ENCODE measurements around the gene NEU2. TPM values are rescaled to one million over a fixed set of nuclear protein-coding genes. Genes with fewer than 3 reads are reported as not detected.
A peak's percentile ranks its signal among the peaks of the same experiment; 100 is the strongest.

The NEU2 gene
- total RNA-seq, 3 donors from 2014 or later, result not detected

DNA sequence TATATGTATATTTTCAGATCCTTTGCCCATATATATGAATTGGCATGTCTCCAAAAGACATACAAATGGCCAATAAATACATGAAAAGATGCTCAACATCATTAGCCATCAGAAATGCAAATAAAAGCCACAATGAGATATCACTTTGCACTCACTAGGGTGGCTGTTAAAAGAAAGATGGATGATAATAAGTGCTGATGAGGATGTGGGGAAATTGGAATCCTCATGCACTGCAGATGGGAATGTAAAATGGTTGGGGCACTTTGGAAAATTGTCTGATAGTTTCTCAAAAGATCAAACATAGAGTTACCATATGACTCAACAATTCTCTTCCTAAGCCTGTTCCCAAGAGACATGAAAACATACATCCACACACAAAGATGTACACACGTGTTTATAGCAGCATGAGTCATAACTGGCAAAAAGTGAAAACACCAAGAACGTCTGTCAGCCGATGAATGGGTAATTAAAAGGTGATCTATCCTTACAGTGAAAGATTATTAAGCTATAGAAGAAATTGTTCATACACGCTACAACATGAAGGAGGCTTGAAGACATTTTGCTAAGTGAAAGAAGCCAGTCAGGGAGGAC lies 39.1 kb upstream of the NEU2 start:
- H3K4me1 ChIP-seq (ENCODE audit: low read depth), result peaks cover 5% of the 10 kb centered on the region
- ATAC-seq (no peak), DNase-seq (no peak)
- H3K36me3 ChIP-seq (ENCODE audit: low read depth), result no peaks in the 10 kb centered on the region
- H3K4me3 ChIP-seq, result no peak overlapping the region
- intact Hi-C loops (cut with DNase I, micrococcal nuclease), result no loop called here
- H3K9me3 ChIP-seq, result no peaks in the 10 kb centered on the region
- TF ChIP-seq, protein P1, sequence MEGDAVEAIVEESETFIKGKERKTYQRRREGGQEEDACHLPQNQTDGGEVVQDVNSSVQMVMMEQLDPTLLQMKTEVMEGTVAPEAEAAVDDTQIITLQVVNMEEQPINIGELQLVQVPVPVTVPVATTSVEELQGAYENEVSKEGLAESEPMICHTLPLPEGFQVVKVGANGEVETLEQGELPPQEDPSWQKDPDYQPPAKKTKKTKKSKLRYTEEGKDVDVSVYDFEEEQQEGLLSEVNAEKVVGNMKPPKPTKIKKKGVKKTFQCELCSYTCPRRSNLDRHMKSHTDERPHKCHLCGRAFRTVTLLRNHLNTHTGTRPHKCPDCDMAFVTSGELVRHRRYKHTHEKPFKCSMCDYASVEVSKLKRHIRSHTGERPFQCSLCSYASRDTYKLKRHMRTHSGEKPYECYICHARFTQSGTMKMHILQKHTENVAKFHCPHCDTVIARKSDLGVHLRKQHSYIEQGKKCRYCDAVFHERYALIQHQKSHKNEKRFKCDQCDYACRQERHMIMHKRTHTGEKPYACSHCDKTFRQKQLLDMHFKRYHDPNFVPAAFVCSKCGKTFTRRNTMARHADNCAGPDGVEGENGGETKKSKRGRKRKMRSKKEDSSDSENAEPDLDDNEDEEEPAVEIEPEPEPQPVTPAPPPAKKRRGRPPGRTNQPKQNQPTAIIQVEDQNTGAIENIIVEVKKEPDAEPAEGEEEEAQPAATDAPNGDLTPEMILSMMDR (IDR thresholded peaks at IDR 0.05), result no peak

DNA sequence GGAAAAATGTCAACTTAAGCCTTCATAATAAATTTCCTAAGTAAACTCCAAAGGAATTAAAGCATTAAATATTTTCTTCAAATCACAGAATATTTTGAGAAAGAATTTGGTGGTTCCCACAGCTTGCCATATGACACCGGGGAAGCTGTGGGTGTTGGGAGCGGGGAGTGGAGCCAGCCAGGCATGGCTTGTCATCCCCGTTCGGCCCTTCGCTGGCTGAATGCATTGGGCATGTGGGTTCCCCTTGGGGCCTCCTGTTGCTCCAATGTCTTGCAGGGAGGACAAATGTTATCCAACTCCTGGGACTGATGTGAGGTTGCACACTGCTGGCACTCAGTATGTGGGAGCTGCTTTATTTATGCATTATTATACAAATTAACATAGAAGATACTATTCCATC lies 38.0 kb upstream of the NEU2 start:
- Histone ChIP-seq H3K9me3 (no peaks in the 10 kb centered on the region), H3K4me3 (no peak overlapping the region), H3K4me1 (ENCODE audit: low read depth) (peaks cover 3% of the 10 kb centered on the region), H3K36me3 (ENCODE audit: low read depth) (no peaks in the 10 kb centered on the region)
- DNase-seq, result peak in 1 of 3 donors; percentile 29
- TF ChIP-seq, protein P1 (IDR thresholded peaks at IDR 0.05), result no peak
- no peak for ATAC-seq
- intact Hi-C loops (cut with DNase I, micrococcal nuclease), result no loop called here

DNA sequence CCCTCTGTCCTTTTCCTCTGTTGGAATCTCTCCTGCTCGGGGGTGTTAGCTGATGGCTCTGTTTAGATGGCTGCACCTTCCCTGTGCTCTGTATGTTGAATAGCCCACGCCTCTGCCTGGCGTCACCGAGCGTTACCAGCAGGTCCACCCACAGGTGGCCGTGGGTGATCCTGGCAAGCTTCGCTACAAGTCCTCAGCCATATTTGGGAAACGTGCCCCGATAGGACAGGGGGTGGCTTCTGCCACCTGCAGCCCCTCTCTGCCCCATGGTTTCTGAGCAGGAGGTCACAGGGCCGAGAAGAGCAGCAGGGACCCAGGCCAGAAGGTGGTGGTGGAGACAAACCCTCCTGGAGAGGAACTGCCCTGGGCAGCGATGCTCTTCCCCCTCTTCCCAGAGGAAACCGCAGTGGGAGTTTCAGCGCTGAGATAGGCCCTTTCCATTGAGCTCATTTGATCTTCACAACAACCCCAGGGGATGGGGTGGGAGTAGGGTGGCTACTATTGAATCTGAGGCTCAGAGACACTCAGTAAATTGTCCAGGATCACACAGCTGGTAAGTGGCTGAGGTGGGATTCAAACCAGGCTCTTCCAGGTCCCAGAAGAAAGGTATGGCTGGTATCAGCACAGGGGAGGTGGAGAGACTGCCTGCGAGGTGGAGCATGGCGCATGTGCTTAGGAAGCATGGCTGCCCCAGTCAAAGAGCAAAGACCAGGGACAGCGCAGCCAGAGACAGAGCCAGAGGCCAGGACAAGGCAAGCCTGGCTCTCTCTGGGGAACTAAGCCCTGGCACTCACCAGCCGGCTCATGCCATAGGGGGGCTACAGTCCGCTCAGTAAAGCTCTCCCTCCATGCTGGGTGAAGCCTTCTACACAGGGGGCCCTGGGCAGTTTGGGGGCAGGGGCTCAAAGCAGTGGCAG lies 34.5 kb upstream of the NEU2 start:
- Histone ChIP-seq H3K36me3 (ENCODE audit: low read depth) (no peaks in the 10 kb centered on the region), H3K4me3 (no peak overlapping the region), H3K4me1 (ENCODE audit: low read depth) (no peaks in the 10 kb centered on the region), H3K9me3 (no peaks in the 10 kb centered on the region)
- TF ChIP-seq, protein P1 (IDR thresholded peaks at IDR 0.05), result no peak
- DNase-seq, result no peak
- intact Hi-C loops (cut with DNase I, micrococcal nuclease), result no loop called here
- ATAC-seq, result peak; percentile 10

DNA sequence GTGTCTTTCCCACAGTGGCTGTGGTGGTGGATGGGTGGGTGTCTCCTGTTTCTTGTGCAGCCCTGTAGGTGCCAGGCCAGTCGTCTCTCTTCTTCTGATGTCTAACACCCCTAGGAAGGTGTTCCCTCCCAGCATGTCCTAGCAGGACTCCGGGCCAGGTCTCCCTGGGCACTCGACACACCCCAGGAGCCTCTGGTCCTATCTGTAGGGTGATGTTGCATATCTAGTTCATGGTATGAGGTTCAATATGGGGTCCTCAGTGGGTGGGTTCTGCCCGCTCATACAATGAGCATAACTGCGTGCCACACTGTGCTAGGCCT lies 33.8 kb upstream of the NEU2 start:
- DNase-seq, result no peak
- no peaks in the 10 kb centered on the region for H3K9me3 ChIP-seq

DNA sequence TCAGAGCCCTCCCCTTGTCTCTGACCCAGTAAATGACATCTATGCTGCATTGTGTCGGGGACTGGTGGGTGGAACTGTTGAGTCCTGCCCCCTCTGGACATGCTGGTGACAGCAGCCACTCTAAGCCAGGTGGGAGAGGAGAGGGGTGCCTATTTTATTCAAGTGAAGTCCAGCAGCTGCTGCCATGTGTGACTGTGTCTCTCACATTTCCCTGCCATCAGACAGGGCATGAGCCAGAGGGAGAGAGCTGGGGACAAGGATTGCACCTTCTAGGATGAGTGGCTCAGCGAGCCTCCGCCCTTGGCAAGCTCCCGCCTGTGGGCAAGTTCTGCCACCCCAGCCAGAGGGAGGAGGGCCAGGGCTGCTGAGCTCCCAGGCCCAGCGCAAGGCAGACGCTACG lies 33.1 kb upstream of the NEU2 start:
- H3K4me1 ChIP-seq (ENCODE audit: low read depth), result no peaks in the 10 kb centered on the region
- no peaks in the 10 kb centered on the region for H3K9me3 ChIP-seq
- no peak for DNase-seq
- TF ChIP-seq, protein P1 (IDR thresholded peaks at IDR 0.05), result no peak
- intact Hi-C loops (cut with DNase I, micrococcal nuclease), result no loop called here
- no peak overlapping the region for H3K4me3 ChIP-seq
- no peaks in the 10 kb centered on the region for H3K36me3 ChIP-seq (ENCODE audit: low read depth)
- peak; percentile 54 for ATAC-seq

More for the DNA sequence above, 33.8 kb upstream of the NEU2 start:
- Histone ChIP-seq H3K36me3 (ENCODE audit: low read depth) (no peaks in the 10 kb centered on the region), H3K4me3 (no peak overlapping the region), H3K4me1 (ENCODE audit: low read depth) (no peaks in the 10 kb centered on the region)
- TF ChIP-seq, protein P1 (IDR thresholded peaks at IDR 0.05), result no peak
- no peak for ATAC-seq
- intact Hi-C loops (cut with DNase I, micrococcal nuclease), result no loop called here

All from mucosa of descending colon (tissue), 3 donors.